Pancreas (tissue), 10 donors: ENCODE measurements around the gene TOP1. TPM values are rescaled to one million over a fixed set of nuclear protein-coding genes. Genes with fewer than 3 reads are reported as not detected.

Source experiments
- ATAC-seq, 4 donors: fragments of 200-7000 bp; cut with Tn5 transposase; one replicate each; pipeline versions ENCODE4 v1.8.0 to v1.9.1; 2020; ENCODE audit warnings: mild to moderate bottlenecking in 4 of 4, moderate library complexity in 4 of 4
- DNase-seq, 6 donors: peaks; one replicate each; pipeline ENCODE4 v3.0.0-alpha.2; 2020
- FAIRE-seq: peaks from 2 replicates; lab custom pipeline; 2012; peaks lifted over from hg19 to GRCh38; lab: Jason Lieb, UNC
- H3K27ac ChIP-seq, 4 donors: fragments of 200-600 bp; sonication (generic); 1 replicate in 3 of 4; 2 replicates in 1 of 4; pipeline versions ENCODE4 v1.5.0 to v1.8.0; 2020
- H3K27me3 ChIP-seq, 4 donors: fragments of 200-600 bp; one replicate each; pipeline ENCODE4 v1.8.0; 2021
- H3K36me3 ChIP-seq, 3 donors: fragments of 200-600 bp; sonication (generic) in 1 of 3; one replicate each; pipeline versions ENCODE4 v1.5.0 to v1.8.0; 2020 to 2021
- H3K4me1 ChIP-seq, 3 donors: fragments of 200-600 bp; one replicate each; pipeline ENCODE4 v1.8.0; 2021
- H3K4me3 ChIP-seq, 4 donors: fragments of 200-600 bp; sonication (generic) in 2 of 4; one replicate each; pipeline versions ENCODE4 v1.5.0 to v1.8.0; 2020 to 2021
- H3K9me3 ChIP-seq, 4 donors: fragments of 200-600 bp; one replicate each; pipeline ENCODE4 v1.8.0; 2021
- WGBS, 2 donors: extraction: QIAGEN DNeasy Blood & Tissue Kit; methylation state at CpG; one replicate each; pipeline ENCODE4 v1.1.7; 2013; 5-methylcytosine and 5-hydroxymethylcytosine counted together
- intact Hi-C, 3 donors: fragments of 100-400 bp; cut with DNase I; formaldehyde crosslinking; loops; one replicate each; pipeline versions ENCODE4 v1.11.1 to v1.14.2; 2022
- polyA plus RNA-seq, 2 donors: library from polyadenylated mRNA; stranded (reverse); fragments of 200-250 nt; gene quantifications; one replicate each; pipeline ENCODE4 v1.2.3, GENCODE V29; 2013
- total RNA-seq, 6 donors: library from RNA; stranded (reverse); fragmentation: NEBNext Ultra II Directional in 4 of 6; extraction: Animal tissue kit (Norgen Biotek cat#: 25700) in 4 of 6; gene quantifications; one replicate each; pipeline versions ENCODE4 v1.2.1 to v1.2.4, GENCODE V29; 2021 to 2023
- TF ChIP-seq, protein P1 (sequence below), 4 donors: fragments of 200-600 bp; sonication (generic) in 3 of 4; IDR thresholded peaks; one replicate each; pipeline versions ENCODE4 v1.5.0 to v1.8.0; 2021; ENCODE audit warnings: antibody characterized with exemption in 4 of 4
- donor health status: healthy with polysubstance abuse.
- donor health status: DM: no; HTN: no; CAD: no; lungs with moderate emphysema.
- donor health status: DM: no; HTN: no; CAD: no.
- donor health status: control.
- donor health status: control.
- donor health status: Bipolar disorder and iron deficiency.
- donor health status: DM: yes; HTN: yes; CAD: no.
- donor health status: DM: no; HTN: no; CAD: no.
- donor health status: DM: no; HTN: no; CAD: no.
- donor health status: DM: yes; HTN: yes; CAD: no.

The TOP1 gene
- total and polyA plus RNA-seq, 8 donors, result 9.6 to 25.6 (median 16.2) TPM

- TF ChIP-seq, protein P1, sequence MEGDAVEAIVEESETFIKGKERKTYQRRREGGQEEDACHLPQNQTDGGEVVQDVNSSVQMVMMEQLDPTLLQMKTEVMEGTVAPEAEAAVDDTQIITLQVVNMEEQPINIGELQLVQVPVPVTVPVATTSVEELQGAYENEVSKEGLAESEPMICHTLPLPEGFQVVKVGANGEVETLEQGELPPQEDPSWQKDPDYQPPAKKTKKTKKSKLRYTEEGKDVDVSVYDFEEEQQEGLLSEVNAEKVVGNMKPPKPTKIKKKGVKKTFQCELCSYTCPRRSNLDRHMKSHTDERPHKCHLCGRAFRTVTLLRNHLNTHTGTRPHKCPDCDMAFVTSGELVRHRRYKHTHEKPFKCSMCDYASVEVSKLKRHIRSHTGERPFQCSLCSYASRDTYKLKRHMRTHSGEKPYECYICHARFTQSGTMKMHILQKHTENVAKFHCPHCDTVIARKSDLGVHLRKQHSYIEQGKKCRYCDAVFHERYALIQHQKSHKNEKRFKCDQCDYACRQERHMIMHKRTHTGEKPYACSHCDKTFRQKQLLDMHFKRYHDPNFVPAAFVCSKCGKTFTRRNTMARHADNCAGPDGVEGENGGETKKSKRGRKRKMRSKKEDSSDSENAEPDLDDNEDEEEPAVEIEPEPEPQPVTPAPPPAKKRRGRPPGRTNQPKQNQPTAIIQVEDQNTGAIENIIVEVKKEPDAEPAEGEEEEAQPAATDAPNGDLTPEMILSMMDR (IDR thresholded peaks at IDR 0.05), result no peak
- DNase-seq, result no peak
- no peak for FAIRE-seq
- Histone ChIP-seq H3K4me1 (peaks cover 5 to 34% (median 14%) of the 10 kb centered on the region in 3 donors), H3K9me3 (no peaks in the 10 kb centered on the region), H3K27ac (no peak overlapping the region), H3K36me3 (no peaks in the 10 kb centered on the region), H3K4me3 (no peak overlapping the region), H3K27me3 (no peaks in the 10 kb centered on the region)
- intact Hi-C loops, result no loop called here
- ATAC-seq, result no peak
- WGBS, 2 donors, result 85 to 86% methylated on average over 2 of the region's 2 CpGs
Measured at GRCh38 chr20:41006936-41007474, 21.6 kb upstream of the TOP1 start.

- no peak overlapping the region for H3K27ac ChIP-seq
- peaks cover 5 to 34% (median 13%) of the 10 kb centered on the region in 3 donors for H3K4me1 ChIP-seq
- H3K4me3 ChIP-seq, result no peak overlapping the region
- 90 to 97% methylated on average over 3 of the region's 3 CpGs for WGBS, 2 donors
- no peaks in the 10 kb centered on the region for H3K36me3 ChIP-seq
- no peaks in the 10 kb centered on the region for H3K9me3 ChIP-seq
- intact Hi-C loops, result no loop called here
- no peak for FAIRE-seq
- no peaks in the 10 kb centered on the region for H3K27me3 ChIP-seq
- no peak for ATAC-seq
- TF ChIP-seq, protein P1 (IDR thresholded peaks at IDR 0.05), result no peak
- DNase-seq, result no peak
Measured at GRCh38 chr20:41007481-41007880, 21.1 kb upstream of the TOP1 start.

- FAIRE-seq, result no peak
- TF ChIP-seq, protein P1 (IDR thresholded peaks at IDR 0.05), result no peak
Measured at GRCh38 chr20:41009946-41010345, 18.7 kb upstream of the TOP1 start.

DNA sequence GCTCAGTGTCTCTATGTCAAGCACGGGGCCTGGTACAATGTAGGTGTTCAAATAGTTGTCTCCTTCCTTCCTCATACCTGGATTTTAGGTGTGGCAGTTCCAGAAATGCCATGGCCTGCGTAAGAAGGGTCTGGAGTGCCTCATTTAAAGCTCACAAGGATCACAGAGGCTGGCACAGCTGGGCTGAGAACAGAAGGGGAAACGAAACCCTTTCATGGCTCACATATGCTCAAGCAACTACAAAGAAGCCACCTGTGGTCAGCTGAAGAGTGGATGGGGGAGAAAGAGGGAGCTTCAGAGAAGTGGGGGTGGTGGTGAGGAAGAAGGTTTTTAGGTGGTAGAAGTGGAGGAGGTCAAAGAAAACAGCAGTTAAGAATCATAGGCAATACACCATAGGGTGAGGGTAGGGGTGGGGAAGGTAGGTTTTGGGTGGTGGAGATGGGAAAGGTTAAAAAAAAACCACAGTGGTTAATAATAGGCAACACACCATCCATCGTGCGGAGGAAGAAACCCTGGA is 17.0 kb upstream of the TOP1 start:
- Histone ChIP-seq H3K27ac (no peak overlapping the region), H3K9me3 (no peaks in the 10 kb centered on the region), H3K4me3 (no peak overlapping the region), H3K36me3 (no peaks in the 10 kb centered on the region), H3K4me1 (no peaks in the 10 kb centered on the region), H3K27me3 (no peaks in the 10 kb centered on the region)
- FAIRE-seq, result no peak
- ATAC-seq, result peak in 1 of 4 donors; percentile 42
- TF ChIP-seq, protein P1 (IDR thresholded peaks at IDR 0.05), result no peak
- intact Hi-C loops, result no loop called here
- no peak for DNase-seq
- WGBS, 2 donors, result 72 to 82% methylated on average over 5 of the region's 5 CpGs

More at GRCh38 chr20:41009946-41010345, 18.7 kb upstream of the TOP1 start:
- DNase-seq (no peak), ATAC-seq (no peak)
- H3K36me3 ChIP-seq, result no peaks in the 10 kb centered on the region
- WGBS, 2 donors, result 75 to 84% methylated on average over 3 of the region's 3 CpGs
- peaks cover 0 to 12% (median 0%) of the 10 kb centered on the region in 3 donors for H3K4me1 ChIP-seq
- H3K4me3 ChIP-seq, result no peak overlapping the region
- H3K9me3 ChIP-seq, result no peaks in the 10 kb centered on the region
- H3K27me3 ChIP-seq, result no peaks in the 10 kb centered on the region
- H3K27ac ChIP-seq, result no peak overlapping the region
- intact Hi-C loops, result no loop called here

GRCh38 chr20:41014561-41015088 is 14.0 kb upstream of the TOP1 start:
- Histone ChIP-seq H3K27me3 (no peaks in the 10 kb centered on the region), H3K9me3 (no peaks in the 10 kb centered on the region), H3K4me1 (no peaks in the 10 kb centered on the region), H3K4me3 (no peak overlapping the region), H3K36me3 (no peaks in the 10 kb centered on the region), H3K27ac (no peak overlapping the region)
- WGBS, 2 donors, result 80 to 84% methylated on average over 6 of the region's 6 CpGs
- TF ChIP-seq, protein P1 (IDR thresholded peaks at IDR 0.05), result no peak
- DNase-seq (no peak), ATAC-seq (no peak), FAIRE-seq (no peak)
- intact Hi-C loops, result no loop called here
